ENCODE results near the gene TSHZ2.

TSHZ2 gene

DNA sequence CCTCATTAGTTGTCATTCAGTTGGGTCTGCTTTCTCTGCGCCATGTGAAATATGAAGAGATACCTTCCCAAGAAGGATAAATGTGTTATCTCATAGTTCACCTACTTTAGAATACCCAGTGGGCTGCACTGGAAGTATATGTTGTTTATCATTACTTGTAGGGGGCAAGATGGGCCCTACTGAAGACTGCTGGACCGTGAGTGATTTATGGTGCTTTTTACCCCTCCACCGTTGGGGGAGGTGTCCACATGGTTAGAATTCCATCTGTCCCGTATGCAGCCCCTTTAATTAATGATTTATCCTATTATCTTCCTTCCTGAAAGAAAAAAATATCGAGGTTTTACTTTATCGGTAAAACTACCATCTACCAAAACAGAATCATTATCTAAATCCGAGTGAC, 97.0 kb downstream of the TSHZ2 start:
- no peak for DNase-seq (ENCODE audit: low read depth)

DNA sequence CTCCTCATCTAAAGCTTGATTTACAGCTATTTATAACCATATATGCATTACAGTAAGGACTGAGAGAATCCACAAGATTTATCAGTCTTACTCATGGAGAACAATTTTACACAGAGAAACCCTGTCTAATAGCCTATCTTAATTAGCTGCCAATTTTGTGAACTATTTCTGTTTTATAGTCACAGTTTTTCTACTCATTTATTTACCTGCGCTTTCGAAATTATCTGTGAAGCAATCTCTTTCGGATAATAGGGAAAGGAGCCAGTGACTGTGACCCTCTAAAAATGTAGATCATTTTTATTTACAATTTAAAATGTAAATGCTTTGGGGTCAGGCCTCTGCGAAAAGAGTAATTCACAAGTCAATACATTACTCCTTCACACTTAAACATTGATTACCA, 98.1 kb downstream of the TSHZ2 start:
- no peak for DNase-seq (ENCODE audit: low read depth)

DNA sequence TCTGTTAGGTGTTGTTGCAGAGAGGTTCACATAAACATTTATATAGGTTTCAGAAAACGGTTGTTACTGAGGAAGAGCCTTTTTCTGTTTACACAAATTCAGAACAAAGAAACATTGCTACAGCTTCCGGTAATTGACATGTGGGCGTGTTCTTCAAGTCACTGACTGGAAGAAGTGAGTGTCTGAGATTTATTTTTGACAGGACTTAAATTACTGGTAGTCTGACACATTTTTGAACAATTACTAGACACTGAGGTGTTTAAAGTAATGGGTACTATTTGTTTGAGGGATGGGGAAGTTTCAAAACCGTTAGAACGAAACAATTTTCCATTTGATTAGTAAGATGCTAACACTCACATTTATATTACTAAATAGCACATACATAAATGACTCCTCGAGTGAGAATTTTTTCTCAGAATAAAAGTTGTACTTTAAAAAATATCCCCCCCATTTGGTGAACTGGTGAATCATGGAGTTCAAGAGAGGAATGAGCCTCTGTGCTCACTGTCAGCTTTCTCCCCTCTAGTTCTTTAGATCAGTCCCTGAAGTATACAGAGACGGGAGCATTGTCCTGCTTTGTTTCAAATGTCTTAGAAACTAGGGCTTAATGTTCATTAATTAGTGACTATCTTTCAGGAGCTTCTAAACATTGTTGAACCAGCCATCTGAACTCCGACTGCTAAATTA, 98.7 kb downstream of the TSHZ2 start:
- DNase-seq (ENCODE audit: low read depth) = no peak

DNA sequence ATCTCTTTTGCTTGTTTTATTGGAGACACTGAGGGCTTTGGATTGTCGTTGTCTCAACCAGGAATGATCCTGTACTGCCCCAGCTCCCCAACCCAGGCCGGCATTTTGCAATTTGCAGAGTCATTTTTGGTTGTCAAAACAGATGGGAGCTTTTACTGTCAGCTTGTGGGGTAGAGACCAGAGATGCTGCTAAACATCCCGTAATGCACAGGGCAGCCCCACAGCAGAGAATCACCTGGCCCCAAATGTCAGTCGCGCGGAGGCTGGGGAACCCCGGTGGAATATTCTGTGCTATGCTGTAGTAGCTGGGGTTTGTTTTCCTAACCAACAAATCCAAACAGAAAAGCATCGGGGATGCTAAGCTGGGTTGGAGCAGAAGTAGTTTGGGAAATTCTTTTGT, 99.7 kb downstream of the TSHZ2 start:
- no peak for DNase-seq (ENCODE audit: low read depth)

DNA sequence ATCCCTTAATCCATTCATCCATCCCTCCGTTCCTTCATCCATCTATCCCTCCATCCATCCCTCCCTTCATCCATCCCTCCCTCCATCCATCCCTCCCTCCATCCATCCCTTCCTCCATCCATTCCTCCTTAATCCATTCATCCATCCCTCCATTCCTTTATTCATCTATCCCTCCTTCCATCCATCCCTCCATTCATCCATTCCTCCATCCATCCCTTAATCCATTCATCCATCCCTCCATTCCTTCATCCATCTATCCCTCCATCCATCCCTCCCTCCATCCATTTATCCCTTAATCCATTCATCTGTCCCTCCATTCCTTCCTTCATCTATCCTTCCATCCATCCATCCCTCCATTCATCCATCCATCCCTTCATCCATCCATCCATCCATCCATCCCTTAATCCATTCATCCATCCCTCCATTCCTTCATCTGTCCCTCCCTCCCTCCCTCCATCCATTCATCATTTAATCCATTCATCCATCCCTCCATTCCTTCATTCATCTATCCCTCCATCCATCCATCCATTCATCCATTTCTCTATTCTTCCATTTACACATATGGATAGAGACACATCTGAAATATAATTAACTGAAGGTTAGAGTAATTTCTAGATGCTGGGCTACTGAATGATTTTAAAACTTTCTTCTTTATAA, 100.9 kb downstream of the TSHZ2 start:
- no peak for DNase-seq (ENCODE audit: low read depth)

DNA sequence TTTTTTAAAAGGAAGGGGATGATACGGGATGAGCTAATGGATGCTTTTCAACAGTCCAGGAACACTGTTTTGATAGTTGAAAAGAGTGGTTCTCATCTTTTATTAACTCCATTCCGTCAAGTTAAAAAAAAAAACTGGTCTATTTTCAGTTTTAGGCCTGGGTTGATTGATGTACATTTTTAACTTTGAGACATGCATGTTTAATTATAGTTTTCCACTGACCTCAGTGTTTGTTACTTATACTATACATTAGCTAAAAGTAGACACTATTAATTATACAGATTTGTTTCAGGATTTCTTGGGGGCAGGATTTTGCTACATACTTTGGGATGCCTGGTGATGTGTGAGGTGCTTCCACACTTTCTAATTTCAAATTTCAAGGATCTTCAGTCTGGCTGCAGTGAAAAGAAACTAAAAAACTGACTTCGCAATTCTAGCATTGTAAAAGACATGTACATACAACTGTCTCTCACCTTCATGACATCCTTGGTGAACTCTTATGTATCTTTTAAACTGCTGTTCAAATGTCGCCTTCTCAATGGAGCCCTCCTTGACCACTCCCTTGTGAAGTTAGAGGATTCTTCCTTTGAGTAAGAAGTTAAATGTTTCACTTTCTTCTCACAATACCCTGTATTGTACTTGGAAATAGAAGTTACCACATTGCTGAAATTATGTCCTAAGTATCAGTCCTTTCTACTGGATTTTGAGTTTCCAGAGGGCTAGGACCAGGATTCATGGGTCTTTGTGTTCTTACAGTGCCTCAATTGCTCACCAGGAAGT, 101.7 kb downstream of the TSHZ2 start:
- DNase-seq (ENCODE audit: low read depth) = no peak

DNA sequence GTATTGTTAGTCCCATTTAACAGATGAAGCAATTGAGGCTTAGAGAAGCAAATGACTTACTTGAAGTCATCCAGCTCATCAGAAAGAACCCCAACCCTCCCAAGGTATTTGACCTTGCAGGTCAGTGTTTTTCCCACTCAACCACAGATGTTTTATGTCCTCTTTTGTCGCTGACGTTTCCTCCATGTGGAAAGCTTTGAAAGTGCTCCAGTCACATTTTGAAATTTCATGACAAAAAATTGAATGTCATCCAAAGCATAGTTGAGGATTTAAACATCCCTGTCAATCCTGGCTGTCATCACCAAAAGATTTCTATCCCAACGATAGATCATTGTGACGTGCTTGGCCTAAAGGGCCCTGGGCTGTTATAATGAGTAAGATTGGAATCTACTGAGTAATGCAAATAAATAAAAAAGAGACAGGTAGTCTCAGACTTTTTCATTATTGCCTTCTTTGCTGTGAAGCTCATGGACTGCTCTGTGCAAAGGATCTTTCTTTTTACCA, 102.7 kb downstream of the TSHZ2 start:
- no peak for DNase-seq (ENCODE audit: low read depth)

DNA sequence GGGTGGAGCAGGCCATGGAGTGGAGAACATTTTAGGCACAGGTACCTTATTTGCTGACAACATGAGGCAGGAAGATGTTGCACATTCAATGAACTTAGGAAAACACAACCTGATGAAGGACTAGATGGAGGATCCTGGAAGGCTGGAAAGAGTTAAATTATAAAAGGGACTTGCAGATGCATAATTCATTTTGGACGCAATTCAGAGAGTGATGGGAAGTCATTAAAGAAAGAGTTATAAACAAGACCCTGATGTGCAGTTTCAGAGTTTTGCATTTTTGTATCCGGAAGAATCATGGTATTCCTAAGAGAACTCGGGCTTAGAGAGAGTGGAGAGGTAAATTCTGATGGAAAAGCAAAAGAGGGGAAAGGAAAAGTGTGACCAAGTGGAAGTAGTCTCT, 104.5 kb downstream of the TSHZ2 start:
- DNase-seq (ENCODE audit: low read depth) = no peak

DNA sequence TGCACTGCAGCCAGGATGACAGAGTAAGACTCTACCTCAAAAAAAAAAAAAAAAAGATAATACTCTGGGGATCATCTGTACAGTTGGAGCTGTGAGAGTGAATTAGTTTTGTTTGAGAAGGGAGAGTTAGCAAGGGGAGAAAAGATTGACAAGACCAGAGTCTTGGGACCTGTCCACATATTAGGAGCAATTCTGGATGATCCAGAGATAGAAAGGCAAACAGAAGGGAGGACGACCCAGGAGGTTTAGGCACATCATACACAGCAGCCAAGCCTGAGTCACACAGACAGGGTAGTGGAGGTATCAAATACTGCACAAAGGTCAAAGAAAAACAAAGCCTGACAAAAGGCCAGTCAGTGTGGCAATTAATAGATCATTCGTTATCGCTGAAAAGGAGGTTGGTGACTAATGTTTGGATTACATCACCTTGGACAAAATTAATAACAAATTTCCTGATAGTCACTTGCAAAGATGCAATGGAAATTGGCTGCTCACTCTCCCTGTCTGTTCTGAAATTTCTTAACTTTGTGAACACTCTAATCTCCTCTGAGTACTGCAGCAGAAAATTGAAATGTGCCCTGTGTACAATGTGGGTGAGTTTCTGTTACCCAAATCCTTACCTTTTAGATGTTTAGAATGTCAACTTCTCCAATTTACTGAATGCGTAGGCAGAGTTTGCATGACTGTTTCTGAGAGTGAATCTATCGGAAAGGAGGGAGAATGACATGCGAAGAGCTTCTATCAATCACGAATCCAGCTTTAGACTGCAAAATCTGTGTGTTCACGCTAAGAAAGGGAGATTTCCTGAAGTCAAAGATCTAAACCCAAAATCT, 105.4 kb downstream of the TSHZ2 start:
- no peak for DNase-seq (ENCODE audit: low read depth)

DNA sequence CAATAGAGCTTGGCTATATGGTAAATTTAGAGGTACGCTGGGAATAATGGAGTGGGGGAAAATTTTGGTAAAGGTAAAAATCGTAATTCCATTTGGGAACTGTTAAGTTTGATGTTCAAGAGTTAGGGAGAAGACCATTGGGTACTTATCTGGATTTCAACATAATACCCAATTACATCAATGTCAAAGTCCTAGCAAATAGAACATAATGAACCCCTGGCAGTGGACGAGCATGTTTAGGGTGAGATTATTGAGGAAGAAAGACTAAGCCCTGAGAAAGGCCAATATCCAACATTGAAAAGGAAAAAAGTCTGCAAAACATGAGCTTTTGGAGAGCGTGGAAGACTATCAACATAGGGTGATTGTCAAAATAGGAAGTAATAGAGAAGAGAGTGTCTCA, 106.6 kb downstream of the TSHZ2 start:
- no peak for DNase-seq (ENCODE audit: low read depth)

DNA sequence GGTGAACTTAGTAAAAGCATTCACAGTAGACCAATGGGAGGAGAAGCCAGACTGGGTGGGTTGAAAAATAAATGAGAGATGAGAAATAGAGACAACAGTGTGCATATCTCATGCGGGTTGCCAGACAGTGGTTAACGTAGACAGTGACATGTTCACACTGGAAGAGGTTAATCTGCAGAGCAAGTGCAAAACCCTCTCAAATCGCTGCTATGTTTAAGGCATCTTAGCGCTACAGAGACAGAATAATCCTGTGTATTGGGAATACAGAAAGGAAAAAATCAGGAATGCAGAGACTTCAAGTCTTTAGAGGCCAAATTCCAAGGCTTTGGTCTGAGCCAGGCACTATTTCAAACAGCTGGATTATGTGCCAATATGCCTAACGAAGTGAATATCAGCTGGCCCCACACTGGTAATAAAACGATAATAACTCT, 107.1 kb downstream of the TSHZ2 start:
- DNase-seq (ENCODE audit: low read depth) = no peak

DNA sequence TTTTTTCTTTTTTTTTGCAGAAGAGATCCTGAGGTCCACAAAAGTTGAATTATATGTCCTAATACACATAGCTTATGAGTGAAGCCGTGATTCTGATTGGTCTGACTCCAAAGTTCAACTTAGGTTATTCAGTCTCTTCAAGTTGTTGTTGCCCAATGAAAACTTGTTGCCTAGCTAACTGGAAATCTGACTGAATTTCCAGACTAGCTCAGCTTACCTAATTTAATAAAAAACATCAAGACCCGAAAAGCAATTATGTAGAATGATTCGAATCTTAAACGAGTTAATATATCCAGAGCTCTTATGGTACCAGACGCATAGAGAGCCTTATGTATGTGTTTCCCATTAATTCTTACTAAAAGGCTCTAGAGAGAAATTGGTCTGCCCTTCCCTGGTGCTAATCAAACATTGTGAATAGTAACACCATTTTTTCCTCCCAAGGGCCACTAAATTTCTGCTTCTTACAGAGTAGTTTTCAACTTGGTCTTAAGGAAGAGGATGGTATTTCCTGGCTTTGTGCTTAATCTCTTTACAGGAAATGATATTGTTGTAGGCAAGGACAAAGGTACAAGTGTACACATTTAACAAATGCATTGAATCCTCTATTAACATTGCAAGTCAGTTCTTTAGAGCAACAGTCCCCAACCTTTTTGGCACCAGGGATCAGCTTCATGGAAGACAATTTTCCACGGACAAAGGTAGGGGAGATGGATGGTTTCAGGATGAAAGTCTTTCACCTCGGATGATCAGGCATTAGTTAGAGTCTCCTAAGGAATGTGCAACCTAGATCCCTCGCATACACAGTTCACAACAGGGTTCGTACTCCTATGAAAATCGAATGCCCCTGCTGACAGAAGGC, 107.9 kb downstream of the TSHZ2 start:
- DNase-seq (ENCODE audit: low read depth) = no peak

DNA sequence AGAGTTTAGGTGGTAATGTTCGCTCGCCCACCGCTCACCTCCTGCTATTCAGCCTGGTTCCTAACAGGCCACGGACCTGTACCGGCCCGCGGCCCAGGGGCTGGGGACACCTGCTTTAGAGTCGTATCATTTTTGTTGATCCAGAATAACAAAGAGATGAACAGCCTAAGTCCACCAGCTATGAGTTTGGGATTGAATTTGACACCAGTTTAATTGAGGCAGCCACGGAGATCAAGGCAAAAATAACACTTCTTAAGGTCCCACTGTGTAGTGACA, 108.5 kb downstream of the TSHZ2 start:
- no peak for DNase-seq (ENCODE audit: low read depth)

DNA sequence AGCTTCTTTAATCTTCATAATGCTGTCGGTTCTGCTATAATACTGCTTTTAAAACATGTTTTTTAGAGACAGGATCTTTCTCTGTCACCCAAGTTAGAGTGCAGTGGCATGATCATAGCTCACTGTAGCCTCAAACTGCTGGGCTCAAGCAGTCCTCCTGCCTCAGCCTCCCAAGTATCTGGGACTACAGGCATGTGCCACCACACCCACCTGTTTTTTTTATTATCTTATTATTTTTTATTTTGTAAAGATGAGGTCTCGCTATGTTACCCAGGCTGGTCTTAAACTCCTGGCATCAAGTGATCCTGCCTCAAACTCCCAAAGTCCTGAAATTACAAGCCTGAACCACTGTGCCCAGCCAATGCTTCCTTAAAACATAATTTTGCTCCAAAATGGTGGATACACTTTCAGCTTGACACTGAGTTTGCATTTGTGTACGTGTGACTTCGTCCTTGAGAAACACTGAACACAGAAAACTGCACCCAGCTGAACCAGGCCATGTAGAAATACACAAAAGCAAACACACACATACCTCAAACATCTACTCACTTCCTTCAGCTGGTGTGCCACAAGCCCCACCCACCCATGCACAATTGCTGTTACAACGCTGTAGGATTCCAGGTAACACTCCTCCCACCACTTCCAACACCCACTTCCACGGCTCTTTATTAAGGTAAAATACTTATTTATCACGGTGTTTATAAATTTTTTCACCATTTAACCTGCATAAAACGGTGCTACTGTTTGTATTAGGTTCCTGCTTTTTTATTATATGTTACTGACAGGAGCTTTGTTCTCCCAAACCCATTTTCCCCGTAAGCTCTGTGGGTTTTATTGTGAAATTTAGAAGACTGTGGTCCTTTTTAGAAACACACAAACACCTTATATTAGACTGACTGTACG, 109.1 kb downstream of the TSHZ2 start:
- DNase-seq (ENCODE audit: low read depth) = no peak

DNA sequence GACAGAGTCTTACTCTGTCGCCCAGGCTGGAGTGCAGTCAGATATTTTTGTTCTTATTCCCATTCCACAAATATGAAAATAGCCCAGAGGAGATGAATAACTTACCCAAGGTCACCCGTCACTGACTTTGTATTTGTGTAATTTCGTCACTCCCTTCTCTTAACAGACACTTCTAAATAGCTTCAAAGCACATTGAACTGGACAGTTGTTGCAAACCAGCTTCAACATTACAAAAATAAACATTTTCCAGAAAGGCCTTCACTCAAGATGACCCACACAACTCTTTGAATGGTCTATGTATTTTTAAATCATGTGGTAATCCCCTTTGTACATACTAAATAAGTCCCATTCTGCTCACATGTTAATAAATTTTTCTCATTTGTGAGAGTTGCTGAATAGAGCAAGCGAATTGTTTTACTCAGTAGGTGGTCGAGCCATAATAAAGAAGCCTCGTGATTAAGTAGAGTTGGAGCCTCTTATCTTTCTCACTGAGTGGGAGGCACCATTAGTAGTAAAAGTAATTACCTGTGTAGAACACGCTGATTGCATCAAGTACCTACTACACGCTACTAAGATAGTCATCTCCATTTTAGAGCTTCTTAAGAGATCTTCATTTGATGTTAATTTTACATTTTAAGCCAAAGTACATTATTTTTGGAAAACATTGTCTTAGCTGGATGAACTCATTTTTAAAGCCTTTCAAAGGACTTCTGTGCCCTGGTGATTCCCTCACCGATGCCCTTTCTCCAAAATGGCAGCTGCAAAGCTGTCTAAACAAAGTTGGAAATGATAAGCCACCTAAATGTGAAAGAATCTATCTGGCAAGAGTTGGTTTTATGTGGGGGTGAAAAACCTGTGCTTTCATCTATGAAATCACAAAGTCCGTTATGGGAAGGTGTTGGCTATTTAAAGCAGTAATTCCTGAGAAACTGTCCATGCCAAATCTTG, 110.0 kb downstream of the TSHZ2 start:
- DNase-seq (ENCODE audit: low read depth) = no peak

DNA sequence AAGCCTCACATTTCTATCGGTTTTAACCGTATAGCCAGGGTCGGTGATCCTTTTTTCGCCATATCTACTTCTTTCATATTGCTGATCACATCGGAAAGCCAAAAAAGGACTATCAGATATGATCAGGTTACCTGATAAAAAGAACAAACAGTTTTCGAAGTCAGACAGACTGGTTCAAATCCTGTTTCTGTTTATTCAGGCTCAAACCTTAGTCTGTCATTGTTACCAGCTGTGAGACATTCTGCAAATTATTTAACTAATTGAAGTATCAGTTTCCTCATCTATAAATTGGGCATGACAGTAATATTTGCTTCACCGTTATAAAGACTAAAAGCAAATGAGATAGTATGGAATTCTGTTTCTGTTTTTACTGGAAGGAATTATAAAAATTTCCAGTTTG, 111.3 kb downstream of the TSHZ2 start:
- DNase-seq (ENCODE audit: low read depth) = no peak

DNA sequence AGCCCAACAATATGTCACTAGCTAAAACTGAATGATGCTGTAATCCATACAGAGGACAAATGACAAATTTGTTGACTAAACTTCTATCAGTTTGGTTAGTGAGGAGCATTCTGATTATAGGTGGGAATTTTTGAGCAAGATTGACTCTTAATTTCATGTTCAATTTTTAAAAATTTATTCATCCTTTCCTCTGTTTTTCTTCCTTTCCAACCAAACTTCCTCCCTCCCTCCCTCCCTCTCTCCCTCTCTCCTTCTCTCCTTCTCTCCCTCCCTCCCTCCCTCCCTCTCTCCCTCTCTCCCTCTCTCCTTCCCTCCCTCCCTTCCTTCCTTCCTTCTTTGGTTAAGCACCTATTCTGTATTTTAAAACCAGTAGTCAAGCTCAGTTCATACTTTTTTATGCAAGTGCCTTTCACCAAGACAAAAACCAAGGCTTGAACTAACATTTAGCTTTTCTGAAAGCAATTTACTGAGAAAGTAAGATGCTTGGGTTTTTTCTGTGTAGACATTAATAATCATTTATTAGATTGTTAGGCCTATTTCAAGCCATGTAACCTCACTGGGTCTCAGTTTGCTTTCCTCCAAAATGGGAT, 112.3 kb downstream of the TSHZ2 start:
- no peak for DNase-seq (ENCODE audit: low read depth)

DNA sequence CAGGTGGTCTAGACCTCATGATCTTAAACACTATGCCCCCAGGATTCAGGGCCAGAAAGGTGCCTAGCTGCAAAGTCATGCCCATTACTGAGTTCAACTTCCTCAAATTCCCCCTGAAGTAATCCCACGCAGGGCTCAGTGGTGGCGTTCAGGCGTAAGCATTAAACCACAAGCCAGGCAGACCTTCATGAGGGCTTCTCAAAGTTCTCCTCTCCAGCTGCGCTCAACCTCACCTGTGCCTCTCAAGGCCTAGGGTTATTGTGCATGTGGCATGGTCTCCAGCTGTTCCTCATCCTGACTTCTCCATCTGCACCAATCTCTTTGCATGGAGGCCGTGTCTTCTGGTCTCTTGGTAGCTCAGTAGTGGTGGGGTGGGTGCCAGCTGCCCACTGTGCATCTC, 113.6 kb downstream of the TSHZ2 start:
- no peak for DNase-seq (ENCODE audit: low read depth)
